ENCODE measurements around the gene PDE11A.
"Not testable (repeated sequence)": the region's sequence is repeated elsewhere in the genome, so short reads cannot be mapped to it uniquely, and the experiment has no call there.

PDE11A gene

GRCh38 chr2:178006710-178007109, 65.9 kb downstream of the PDE11A start:
- DNase-seq, result no peak

- DNase-seq, result no peak
Measured at GRCh38 chr2:178005756-178006155, 66.8 kb downstream of the PDE11A start.

- DNase-seq, result no peak
Measured at GRCh38 chr2:178002038-178002437, 70.5 kb downstream of the PDE11A start.

GRCh38 chr2:177998996-177999395, 73.6 kb downstream of the PDE11A start:
- DNase-seq, result no peak

- no peak for DNase-seq
Measured at GRCh38 chr2:177998006-177998405, 74.6 kb downstream of the PDE11A start.

- DNase-seq, result no peak
Measured at GRCh38 chr2:177992992-177993391, 79.6 kb downstream of the PDE11A start.

GRCh38 chr2:177989029-177989885, 83.3 kb downstream of the PDE11A start:
- no peak for DNase-seq

- no peak for DNase-seq
Measured at GRCh38 chr2:177984749-177985148, 87.8 kb downstream of the PDE11A start.

- DNase-seq, result peak; percentile 51
Measured at GRCh38 chr2:177983183-177983788, 89.3 kb downstream of the PDE11A start.

GRCh38 chr2:177972782-177973181, 99.8 kb downstream of the PDE11A start:
- no peak for DNase-seq

GRCh38 chr2:177972123-177972522, 100.5 kb downstream of the PDE11A start:
- no peak for DNase-seq

- no peak for DNase-seq
Measured at GRCh38 chr2:177970670-177971454, 101.7 kb downstream of the PDE11A start.

GRCh38 chr2:177964892-177965291, 107.7 kb downstream of the PDE11A start:
- DNase-seq, result no peak

GRCh38 chr2:177952151-177952550, 120.4 kb downstream of the PDE11A start:
- no peak for DNase-seq

GRCh38 chr2:177947598-177947997, 125.0 kb downstream of the PDE11A start:
- not testable (repeated sequence) for DNase-seq

- DNase-seq, result not testable (repeated sequence)
Measured at GRCh38 chr2:177944530-177944929, 128.0 kb downstream of the PDE11A start.

- no peak for DNase-seq
Measured at GRCh38 chr2:177942731-177943130, 129.8 kb downstream of the PDE11A start.

- no peak for DNase-seq
Measured at GRCh38 chr2:177939211-177939610, 133.4 kb downstream of the PDE11A start.

- DNase-seq, result no peak
Measured at GRCh38 chr2:177930916-177931315, 141.7 kb downstream of the PDE11A start.

- no peak for DNase-seq
Measured at GRCh38 chr2:177929662-177930522, 142.7 kb downstream of the PDE11A start.

- no peak for DNase-seq
Measured at GRCh38 chr2:177923323-177923722, 149.3 kb downstream of the PDE11A start.

GRCh38 chr2:177921726-177922125, 150.9 kb downstream of the PDE11A start:
- DNase-seq, result no peak

- no peak for DNase-seq
Measured at GRCh38 chr2:177917169-177917568, 155.4 kb downstream of the PDE11A start.

Measured in NCI-H774 (cell line).